Dermis microvascular lymphatic vessel endothelial cell (primary cell): ENCODE data around the gene EMSY. TPM values are rescaled to one million over a fixed set of nuclear protein-coding genes. Genes with fewer than 3 reads are reported as not detected.
"Not testable (repeated sequence)": the region's sequence is repeated elsewhere in the genome, so short reads cannot be mapped to it uniquely, and the experiment has no call there.

ENCODE experiments used
- DNase-seq, 2 donors: peaks; one replicate each; pipeline versions ENCODE4 v3.0.0 to v3.0.0-alpha.2; 2010; ENCODE audit warnings: low read depth in 2 of 2
- total RNA-seq: library from RNA; depleted of rRNA; stranded (reverse); fragments of >200 nt; gene quantifications from 2 replicates; pipeline ENCODE4 v1.2.1, GENCODE V29; 2014

EMSY gene
- total RNA-seq, 1 donor from 2014 or later, result 7.6 TPM

DNA sequence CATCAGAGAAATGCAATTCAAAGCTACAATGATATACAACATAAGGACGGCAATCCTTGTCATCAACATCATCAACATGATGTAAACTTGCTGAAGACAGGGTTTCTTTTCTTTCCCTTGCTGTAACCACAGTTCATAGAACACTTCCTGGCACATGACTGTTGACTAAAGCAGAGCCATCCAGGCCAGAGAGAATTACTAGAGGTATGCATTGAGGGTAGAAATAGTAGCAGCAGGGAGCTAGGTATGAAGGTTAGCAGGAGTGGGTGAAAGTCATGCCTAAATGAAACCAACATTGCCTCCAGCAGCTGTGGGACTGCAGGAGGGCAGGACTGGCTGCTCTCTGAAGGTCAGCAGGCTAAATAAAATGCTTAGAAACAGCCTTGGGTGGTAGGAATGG, 122.0 kb downstream of the EMSY start:
- no peak for DNase-seq

DNA sequence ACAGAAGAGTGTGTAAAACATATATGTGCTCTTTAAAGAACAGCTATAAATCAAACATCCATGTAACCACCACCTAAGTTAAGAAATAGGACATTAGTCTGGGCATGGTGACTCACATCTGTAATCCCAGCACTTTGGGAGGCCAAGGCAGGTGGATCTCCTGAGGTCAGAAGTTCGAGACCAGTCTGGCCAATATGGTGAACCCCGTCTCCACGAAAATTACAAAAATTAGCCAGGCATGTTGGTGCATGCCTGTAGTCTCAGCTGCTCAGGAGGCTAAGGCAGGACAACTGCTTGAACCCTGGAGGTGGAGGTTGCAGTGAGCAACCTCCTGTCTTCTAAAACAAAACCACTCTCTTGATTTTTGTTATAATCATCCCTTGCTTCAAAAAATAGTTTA, 122.4 kb downstream of the EMSY start:
- DNase-seq, result no peak

- no peak for DNase-seq
Measured at GRCh38 chr11:76568139-76568538, 123.3 kb downstream of the EMSY start.

DNA sequence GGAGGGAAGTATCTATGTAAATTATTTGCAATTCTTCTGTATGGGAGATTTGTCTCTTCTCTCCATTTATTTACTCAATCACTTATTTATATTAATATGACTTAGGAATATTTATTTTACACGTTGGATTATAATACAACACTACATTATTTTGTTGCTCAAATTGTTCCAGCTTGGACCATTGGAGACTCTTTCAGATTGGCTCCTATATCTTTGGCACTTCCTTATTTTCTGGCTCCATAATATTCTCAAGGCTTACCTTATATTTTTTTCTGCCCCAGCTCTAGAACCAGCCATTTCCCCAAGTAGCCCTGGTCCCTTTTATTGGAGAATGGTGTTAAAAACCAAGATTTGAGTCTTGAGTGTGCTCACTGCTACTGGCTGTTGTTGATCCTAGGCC, 123.8 kb downstream of the EMSY start:
- no peak for DNase-seq

DNA sequence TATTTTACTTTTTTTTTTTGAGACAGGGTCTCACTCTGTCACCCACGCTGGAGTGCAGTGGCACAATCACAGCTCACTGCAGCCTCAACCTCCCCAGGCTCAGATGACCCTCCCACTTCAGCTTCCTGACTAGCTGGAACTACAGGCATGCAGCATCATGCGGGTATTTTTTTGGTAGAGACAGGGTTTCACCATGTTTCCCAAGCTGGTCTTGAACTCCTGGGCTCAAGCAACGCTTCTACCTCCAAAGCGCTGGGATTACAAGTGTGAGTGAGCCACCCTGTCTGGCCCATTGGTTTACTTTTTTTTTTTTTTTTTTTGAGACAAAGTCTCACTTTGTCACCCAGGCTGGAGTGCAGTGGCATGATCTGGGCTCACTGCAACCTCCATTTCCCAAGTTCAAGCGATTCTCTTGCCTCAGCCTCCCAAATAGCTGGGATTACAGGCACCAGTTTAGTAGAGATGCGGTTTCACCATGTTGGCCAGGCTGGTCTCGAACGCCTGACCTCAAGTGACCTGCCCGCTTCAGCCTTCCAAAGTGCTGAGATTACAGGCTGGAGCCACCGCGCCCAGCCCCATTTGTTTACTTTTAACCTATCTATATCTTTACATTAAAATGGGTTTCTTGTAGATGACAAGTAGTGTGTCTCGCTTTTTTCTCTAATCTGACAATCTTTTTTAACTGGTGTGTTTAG, 127.5 kb downstream of the EMSY start:
- not testable (repeated sequence) for DNase-seq

- DNase-seq, result no peak
Measured at GRCh38 chr11:76574406-76574805, 129.6 kb downstream of the EMSY start.

GRCh38 chr11:76574879-76575278, 130.1 kb downstream of the EMSY start:
- no peak for DNase-seq

GRCh38 chr11:76577226-76577920, 132.6 kb downstream of the EMSY start:
- peak in 1 of 2 donors; percentile 86 for DNase-seq

- no peak for DNase-seq
Measured at GRCh38 chr11:76577921-76578653, 133.3 kb downstream of the EMSY start.

DNA sequence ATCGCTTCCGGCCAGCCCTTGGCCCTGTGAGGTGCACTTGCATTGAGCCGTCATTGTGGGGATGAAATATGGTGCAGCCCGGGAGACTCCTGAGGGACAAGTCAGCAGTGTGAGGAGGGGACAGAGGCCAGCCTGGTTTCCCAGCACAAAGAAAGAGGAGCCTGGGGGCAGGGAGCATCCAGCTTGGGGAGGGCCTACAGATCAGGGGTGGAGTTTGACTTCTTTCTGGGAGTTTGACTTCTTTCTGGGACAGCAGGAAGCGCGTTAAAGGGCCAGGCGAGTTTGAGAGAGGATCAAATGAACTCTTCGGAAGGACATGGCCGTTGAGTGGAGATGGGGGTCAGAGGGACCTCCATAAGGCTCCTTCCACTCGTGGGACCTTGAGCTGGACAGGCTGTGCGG, 133.8 kb downstream of the EMSY start:
- peak in 1 of 2 donors; percentile 88 for DNase-seq

DNA sequence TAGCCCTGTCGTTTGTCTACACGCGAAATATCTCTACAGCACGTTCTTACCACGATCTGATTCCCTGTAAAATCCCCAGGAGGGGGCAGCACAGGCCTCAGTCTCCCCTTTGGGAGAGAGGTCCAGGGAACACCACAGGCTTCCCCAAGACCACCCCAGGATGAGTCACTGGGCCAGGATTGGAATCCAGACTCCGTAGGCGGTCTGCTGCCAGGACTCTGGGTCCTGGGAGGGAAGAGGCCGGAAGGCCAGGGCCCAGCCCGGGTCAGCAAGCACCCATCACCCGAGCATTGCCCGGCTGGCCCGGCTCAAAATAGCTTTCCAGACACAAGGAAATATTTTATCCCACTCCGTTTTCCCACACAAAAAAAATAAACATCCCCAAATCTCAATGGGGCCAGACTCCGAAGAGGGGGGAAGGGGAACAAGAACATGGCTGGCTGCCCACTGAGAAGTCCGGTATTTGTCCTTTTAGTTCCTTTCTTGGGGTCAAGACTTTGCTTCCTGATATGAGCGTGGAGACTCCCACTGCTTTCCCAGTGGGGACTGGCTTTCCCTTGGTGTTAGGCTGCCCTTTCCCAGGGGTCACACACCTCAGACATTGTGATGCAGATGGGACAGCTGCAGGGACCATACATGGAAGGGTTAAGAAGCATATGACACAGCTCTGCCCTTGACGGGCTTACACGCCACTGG, 134.4 kb downstream of the EMSY start:
- DNase-seq, result peak; percentile 69 to 96

- DNase-seq, result no peak
Measured at GRCh38 chr11:76579752-76580151, 134.9 kb downstream of the EMSY start.

DNA sequence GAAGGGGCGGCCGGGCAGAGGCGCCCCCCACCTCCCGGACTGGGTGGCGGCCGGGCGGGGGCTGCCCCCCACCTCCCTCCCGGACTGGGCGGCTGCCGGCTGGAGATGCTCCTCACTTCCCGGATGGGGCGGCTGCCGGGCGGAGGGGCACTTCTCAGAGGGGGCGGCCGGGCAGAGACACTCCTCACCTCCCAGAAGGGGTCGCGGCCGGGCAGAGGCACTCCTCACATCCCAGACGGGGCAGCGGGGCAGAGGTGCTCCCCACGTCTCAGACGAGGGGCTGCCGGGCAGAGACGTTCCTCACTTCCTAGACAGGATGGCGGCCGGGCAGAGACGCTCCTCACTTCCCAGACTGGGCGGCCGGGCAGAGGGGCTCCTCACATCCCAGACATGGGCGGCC, 137.7 kb downstream of the EMSY start:
- not testable (repeated sequence) for DNase-seq

GRCh38 chr11:76587820-76588454, 143.1 kb downstream of the EMSY start:
- DNase-seq, result peak in 1 of 2 donors; percentile 30

- peak; percentile 91 to 99 for DNase-seq
Measured at GRCh38 chr11:76588455-76589325, 143.9 kb downstream of the EMSY start.

GRCh38 chr11:76589477-76589876, 144.7 kb downstream of the EMSY start:
- DNase-seq, result no peak

GRCh38 chr11:76589964-76590950, 145.4 kb downstream of the EMSY start:
- DNase-seq, result no peak

- DNase-seq, result no peak
Measured at GRCh38 chr11:76591416-76591815, 146.6 kb downstream of the EMSY start.
